GM21737 (cell line): Measurements from ENCODE around the gene EHD4.

Source experiments
- ATAC-seq: cut with Tn5 transposase; IDR thresholded peaks from one replicate; pipeline ENCODE4 v1.9.1; 2021; ENCODE audit warnings: mild to moderate bottlenecking, moderate library complexity; ENCODE audit not compliant: unreplicated experiment

Gene EHD4

DNA sequence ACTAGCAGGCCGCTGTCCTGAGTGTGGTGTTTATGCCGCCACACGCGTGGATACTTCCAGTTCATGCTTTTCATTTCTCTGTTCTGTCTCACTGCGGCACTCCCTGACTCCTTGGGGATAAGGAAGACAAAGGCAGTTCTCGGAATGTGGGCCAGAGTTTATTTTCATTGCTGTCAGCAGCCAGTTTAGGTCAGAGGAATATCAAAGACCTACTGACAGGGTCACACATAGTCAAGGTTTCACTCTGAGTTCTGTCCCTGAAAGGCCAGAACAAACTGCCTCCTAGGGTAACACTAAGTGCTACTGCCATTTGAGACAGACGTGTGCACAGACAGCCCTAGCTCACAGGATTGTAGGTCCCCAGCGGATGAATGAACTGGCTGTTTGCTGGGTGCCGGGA is 51.2 kb downstream of the EHD4 start:
- no peak for ATAC-seq

DNA sequence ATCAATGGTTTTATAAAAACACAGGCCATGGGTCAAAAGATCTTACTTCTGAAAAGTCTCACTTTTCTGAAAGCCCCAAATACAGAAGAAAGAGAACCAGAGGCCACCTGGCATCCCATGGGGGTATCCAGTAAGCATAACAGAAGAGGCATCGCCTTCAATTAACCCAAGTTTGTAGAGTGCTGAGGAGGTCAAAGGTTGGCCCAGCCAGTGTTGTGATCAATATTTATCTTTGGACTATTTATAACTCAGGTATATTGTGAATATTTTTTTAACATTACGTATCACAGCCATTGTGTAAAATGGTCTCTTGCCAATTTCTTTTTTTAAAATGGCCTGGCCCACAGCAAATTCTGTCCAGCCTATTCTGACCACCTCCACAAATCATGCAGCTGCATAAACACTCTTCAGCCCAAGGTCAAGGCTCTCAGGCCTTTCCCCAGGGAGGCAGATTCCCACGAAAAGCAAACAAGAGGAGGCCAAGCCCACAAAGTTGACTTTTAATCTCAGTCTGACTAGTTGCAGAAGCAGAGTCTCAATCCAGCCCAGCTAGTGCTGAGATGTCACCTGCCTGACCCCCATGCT is 52.3 kb downstream of the EHD4 start:
- ATAC-seq = no peak

DNA sequence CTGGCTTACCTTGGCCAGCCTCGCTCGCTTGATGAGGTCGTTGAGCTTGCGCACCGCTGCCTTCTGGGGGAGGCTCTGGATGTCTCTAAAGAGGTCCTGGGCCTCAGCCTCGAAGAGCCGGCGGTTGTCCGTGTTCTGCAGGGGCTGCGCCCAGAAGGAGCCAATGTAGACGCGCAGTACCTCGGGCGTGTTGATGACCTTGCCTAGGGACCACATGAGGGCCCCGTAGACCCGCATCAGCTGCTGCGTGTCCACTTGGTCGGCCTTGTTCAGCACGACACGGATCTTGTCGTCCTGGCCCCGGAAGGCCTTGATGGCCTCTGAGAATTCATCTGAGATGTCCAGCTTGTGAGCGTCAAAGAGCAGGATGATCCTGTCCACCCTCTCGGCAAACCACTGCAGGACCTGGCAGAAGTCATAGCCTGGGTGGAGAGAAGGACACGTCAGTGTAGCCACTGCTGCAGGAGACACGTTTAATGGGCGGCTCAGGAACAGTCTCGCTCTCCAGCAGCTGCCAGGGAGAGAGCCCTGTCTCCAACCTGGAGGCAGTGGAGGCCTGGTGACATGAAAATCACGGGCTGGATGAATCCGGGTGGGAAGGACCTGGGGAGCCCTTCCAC is 53.0 kb downstream of the EHD4 start:
- no peak for ATAC-seq

DNA sequence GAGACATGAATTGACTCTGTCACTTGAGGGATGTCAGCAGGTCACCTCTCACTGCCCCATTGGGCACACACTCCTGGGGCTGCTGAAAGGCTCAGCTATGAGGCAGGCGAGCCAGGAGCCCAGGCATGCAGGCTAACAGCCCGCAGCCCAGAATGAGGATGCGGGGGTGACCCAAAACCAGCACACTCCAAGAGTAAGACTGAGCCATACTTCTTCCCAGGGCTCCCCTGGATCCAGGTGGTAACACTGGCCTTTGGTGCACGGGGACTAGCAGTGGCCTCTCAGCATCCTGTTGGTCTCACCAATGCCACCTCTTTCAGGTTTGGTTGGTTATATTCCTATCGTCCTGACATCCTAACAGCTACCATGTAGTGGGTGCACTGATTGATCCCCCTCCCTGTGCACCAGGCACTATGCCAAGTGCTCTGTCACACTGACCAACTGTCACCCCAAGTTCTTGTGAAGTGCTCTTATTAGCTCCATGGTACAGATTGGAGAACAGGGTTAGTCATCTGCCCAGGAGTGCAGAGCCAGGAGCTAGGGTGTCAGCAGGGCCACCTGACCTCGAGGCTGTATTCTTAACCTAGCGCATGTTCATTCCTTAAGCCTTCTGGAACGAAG is 53.7 kb downstream of the EHD4 start:
- ATAC-seq = no peak

DNA sequence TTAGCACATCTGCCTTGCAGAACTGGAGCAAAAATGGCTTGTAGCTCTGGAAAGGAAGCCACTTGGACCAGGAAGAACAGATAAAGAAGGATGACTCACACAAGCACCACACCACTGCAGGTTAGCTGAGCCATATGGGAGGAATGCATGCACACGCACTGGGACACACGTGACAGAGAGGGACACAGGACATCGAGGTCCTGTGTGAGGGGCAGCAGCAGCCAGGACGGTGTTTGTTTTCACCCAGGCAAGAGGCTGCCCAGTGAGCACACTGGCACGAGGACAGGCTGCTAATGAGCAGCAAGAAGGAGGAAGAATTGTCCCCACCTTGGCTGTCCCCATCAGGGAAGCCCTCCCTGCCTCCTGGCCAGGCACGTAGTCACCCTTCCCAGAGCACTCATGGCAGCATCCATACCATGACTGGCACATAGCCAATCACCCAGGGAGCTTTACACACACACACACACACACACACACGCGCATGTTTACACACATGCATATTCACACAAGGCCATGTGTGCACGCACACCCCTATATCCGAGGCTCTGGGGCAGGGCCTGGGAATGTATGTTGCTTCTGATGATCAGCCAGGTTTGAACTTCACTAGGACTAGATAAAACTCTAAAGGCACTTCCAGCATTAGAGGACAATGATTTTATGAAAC is 54.5 kb downstream of the EHD4 start:
- ATAC-seq = no peak

DNA sequence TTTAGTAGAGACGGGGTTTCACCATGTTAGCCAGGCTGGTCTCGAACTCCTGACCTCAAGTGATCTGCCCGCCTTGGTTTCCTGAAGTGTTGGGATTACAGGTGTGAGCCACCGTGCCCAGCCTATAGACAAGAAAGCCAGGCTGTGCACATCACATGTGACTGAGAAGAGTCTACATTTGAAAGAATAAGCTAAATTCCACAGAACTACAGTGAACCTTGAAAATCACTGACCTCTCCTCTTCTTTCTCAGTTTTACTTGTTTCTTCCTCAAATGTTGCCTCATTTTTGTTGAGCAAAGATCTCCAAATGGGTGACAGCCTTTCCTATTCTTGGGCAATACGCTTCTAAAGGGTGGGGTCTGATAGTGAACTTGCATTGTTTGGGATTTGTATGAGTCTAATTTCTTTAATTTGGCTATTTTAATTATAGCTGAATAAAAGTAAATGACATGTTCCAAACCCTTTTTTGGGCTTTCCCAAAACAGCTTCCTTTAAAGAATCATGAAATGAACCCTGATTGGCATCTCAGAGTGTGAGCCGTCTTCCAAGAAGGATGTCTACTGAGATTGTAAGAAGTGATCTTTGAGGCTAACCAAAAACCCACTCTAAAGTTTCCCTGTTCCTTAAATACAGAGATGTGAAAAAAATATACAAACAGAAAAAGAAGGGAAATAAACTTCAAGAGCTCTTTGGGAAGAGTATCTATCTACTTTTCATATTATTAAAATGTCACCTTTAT is 56.9 kb downstream of the EHD4 start:
- no peak for ATAC-seq

DNA sequence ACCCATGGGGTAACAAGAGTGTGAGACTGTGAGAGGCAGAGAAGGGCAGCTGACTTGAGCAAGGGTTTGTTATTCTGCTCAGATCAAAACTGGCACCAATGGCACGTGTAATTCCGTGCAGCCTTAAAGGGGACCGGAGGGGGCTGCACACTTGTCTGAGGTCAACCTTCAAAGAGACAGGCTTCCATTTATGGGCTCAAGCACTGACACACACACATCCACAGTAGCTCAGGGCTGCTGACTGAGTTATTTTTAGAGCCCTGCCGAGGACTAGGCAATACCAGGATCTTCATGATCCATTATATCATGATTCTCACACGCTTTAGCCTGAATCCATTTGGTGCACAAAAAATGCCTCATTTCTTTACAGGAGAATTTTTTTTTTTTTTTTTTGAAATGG is 57.9 kb downstream of the EHD4 start:
- ATAC-seq = no peak

DNA sequence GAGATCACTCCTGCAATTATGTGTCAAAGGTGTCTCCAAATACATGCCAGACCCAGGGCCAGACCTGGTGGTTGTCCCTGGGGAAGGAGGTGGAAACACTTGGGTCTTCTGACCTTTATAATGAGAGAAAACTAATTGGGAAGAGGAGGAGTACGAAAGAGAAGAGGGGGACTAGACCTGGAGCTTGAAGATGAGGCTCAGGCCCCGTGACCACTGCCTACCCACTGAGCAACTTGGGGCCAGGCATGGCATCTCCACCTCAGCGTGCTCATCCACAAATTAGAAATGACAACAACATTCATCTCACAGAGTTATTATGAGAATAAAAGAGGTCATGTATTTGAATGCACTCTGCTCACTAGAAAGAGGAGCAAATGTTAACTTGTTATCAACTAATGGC is 59.1 kb downstream of the EHD4 start:
- no peak for ATAC-seq

DNA sequence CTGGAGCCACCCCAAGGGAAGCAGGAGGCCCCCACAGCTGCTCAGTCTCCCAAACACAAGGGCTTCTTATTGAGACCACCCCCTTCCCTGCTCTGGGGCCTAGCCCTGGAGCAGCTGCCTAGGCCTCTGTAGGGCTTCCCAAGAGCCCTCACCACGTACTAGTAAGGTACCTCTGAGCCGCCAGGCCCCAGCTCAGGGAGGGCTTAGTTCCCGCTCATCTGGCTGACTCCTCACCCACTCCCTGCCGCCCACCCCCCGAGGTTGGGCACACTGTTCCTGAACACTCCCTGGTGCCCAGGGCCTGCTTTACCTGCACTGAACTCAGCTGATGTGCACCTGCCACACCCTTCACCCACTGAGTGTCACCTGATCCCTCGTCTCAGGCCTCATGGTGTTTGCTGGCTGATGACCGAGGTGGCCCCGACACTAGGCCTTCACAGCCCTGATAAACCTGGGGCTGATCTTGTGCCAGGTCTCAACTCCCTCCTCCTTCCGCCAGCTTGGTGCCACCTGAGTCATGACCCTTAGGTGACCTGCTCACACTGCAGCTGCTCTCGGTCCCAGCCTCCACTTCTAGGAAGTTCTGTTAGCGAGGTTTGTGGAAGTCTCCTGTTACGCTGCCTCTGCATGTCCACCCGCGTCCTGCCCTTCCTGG is 60.5 kb downstream of the EHD4 start:
- no peak for ATAC-seq

DNA sequence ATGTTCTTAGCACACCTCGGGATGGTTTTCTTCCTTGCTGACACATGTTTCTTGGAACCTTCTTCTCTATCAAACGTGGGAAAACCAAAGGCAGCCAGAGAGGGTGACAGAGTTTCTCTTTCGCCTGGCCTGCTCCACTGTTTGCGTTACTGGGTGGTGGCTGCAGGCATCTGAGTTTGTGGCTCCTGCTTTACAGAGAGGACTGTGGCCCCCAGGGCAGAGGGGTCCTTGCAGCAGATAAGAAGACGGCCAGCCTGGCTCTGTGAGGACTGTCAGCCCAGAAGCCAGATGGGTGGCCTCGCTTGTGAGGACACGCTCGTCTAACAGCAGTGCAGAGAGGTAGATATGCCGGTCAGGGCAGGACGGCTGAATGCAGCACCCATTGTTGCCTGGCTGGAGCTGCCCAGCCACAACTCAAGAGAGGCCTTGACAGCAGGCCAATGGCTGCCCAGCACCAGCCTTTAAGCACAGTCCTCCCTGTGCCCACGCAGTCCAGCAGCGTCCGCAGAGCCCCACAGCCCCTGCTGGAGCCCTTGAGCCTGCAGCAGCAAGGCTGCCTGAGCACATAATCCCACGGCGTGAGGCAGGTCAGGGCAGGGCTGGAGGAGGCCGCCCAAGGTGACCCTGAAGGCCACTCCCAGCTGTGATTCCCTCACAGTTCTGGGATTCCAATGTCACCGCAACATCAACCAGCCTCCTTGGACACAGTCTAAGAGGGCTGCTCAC is 63.5 kb downstream of the EHD4 start:
- ATAC-seq = no peak

DNA sequence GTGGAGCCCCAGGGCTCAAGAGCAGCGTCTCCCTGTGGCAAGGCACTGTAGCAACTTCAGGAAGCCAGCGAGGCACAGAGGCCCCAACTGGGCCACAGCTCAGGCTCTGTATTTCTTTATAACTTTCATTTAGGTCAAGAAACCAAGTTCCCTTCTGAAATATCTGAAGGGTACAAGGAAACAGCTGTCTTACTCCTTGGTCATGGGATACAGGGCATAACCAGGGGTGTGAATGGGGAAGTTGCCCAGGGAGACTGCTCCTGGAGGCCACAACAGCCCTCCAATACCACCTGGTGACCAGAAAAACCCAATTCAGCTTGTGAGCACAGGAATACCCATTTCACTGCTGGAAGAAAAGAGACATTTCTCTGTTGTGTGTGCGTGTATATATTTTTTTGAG is 65.2 kb downstream of the EHD4 start:
- no peak for ATAC-seq

DNA sequence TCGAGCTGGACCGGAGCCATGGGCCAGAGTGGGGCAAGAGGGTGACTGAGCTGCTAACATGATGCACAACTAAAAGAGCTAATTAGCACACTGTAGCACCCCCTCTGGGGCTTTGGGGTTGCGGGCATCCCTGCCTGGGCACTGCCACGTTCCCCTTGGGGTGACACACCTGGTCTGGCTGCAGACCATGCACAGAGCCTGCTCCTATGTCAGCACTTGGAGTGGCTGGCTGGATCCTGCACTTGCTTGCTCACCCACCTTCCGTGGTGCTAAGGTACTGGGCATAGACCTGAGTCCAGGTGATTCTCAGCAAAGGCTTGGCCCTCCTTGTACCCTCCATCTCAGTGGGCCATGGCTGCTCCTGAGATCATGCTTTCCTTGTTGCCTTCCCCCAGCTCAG is 65.7 kb downstream of the EHD4 start:
- ATAC-seq = no peak

DNA sequence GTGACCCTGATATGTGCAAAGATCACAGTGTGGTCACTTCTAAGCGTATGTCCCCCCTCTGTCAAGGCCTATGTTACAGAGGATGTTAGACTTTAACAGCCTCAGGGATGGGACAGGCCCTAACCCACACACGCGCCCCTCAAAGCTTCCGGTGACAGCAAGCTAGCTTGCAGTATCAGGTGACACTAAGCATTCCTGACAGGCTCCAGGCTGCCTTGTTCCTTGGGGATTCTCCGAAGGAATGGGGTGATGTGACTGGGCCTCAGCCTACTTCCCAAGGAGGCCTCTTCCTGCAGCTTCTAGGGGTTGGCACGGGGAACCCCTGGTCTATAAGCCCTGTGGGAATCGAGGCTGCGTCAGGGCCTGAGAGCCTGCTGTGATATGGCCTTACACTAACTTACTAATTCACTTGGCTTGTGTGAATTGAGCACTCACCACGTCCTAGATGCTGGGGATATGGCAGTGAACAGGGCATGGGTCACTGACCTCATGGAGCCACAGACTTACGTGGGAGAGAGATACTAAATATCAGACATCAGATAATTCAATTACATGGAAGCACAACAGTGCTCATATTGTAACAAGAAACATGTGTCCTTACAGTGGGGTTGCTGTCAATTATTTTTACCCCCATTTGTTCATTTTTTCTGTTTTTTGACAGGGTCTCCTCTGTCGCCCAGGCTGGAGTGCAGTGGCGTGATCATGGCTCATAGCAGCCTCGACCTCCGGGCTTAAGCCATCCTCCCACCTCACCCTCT is 67.1 kb downstream of the EHD4 start:
- no peak for ATAC-seq

DNA sequence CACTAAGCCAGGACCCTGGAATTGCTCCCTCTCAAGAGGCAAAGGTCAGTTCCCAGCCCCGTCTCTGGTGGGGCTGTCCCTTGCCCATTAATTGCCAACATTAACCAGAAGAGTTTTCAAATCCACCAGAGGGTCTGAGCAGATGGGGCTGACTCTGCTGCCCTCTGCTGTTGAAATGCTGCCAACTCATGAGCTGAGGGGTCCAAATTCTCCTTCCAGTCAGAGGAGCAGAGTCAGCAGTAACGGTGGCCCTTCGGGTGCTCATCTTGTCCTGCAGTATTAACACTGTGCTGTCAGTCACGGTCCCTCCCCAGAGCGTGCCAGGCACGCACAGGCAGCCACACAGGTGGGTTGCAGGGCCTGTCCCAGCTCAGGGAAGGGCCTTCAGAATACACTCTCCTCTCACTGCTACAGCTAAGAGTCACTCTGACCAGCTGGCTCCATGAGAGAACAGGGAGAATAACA is 67.8 kb downstream of the EHD4 start:
- peak; percentile 54 for ATAC-seq

DNA sequence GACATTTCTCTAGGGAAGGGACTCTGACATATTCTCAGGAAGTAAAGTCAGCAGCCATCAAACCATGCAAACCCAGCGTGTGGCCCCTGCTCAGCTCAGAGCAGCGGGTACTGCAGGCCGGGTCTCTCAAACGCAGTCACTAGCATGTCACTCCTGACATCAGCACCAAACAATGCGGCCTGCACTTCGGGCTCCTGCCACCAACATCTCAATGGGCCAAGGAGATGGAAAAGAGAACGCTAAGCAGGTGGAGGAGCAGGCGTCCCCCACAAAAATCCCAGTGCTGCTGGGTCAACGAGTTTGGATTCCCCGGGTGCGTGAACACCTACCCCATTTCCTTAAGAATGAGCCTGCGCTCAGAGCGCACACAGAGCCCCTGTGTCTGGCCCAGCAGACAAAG is 68.6 kb downstream of the EHD4 start:
- ATAC-seq = no peak

DNA sequence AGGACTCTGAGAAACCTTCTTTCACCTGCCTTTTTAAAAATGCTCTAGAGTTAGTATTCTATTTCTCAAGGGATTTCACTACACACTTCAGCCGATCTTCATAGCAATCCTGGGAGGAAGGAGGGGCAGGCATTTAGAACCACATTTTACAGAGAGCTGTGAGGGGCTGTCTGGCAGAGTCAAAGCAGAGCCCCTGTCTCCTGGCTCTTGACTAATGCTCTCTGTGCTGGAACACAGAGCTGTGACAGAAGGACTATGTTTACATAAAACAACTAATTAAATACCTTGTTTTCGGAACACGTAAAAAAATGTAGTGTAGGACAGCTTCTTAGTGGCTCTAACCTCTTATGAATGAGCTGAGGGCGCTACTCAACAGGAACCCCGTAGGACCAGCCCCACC is 70.9 kb downstream of the EHD4 start:
- no peak for ATAC-seq

DNA sequence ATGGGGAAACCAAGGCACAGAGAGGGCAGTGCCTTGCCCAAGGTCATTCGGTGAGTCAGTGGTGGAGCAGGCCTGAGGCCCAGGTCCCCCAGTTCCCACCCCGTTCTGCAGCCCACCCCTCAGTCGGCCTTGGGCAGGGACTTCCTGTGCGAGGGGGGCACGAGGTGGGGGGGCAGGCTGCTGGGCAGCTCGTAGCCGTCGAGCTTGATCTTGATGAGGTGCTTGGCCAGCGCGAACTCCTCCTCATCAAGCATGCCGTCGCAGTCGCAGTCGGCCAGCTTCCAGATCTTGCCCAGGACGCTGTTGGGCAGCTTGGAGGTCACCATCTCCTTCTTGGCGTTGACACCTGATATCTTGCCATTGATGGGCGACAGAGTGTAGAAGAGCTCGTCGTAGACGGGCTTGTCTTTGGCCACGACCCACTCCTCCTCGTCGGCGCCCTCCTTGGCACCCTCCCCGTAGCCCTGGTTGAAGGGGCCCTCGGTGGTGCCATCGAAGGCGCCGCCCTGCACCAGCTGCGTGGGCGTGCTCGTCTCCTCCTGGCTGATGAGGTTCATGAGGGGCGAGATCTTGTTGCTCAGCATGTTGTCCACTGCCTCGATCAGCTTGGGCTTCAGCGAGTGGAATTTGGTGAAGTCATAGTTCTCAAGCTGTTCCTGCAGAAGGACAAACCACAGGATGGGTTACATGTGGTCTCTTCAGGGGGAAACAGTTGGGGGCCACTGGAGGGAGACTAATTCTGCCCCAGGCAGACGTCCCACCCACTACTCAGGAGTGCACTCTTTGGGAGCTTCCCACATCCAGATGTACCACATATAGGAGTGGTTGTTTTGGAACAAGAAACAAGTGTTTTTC is 71.6 kb downstream of the EHD4 start:
- ATAC-seq = no peak

DNA sequence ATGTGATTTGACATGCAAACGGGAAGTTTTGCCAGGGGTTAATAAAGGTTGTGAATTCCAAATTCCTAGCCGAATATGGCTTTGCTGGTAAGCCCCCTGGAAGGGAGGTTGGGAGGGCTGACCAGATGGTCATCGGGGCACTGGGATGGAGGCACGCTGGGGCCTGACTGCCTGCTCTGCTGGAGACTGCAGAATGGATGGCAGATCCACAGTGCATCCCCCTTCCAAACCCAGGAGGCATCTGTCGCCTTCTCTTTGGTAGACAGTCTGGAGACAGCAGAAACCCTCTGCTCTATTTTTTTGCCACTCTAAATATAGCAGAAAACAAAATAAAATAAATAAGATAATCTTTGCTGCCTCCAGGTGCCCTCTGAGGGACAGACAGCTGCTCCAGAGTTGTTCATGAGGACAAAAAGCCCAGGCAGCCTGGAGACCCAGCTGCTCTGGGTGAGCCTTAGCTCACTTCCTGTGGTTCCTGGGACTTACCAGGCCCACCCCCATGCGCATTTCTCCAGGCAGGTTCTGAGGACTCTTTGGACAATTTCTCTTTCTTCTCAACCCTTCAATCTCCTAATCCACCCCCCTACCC is 72.4 kb downstream of the EHD4 start:
- ATAC-seq = no peak
